Measurements from ENCODE around the gene ULK3.

ULK3 gene, protein sequence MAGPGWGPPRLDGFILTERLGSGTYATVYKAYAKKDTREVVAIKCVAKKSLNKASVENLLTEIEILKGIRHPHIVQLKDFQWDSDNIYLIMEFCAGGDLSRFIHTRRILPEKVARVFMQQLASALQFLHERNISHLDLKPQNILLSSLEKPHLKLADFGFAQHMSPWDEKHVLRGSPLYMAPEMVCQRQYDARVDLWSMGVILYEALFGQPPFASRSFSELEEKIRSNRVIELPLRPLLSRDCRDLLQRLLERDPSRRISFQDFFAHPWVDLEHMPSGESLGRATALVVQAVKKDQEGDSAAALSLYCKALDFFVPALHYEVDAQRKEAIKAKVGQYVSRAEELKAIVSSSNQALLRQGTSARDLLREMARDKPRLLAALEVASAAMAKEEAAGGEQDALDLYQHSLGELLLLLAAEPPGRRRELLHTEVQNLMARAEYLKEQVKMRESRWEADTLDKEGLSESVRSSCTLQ

DNA sequence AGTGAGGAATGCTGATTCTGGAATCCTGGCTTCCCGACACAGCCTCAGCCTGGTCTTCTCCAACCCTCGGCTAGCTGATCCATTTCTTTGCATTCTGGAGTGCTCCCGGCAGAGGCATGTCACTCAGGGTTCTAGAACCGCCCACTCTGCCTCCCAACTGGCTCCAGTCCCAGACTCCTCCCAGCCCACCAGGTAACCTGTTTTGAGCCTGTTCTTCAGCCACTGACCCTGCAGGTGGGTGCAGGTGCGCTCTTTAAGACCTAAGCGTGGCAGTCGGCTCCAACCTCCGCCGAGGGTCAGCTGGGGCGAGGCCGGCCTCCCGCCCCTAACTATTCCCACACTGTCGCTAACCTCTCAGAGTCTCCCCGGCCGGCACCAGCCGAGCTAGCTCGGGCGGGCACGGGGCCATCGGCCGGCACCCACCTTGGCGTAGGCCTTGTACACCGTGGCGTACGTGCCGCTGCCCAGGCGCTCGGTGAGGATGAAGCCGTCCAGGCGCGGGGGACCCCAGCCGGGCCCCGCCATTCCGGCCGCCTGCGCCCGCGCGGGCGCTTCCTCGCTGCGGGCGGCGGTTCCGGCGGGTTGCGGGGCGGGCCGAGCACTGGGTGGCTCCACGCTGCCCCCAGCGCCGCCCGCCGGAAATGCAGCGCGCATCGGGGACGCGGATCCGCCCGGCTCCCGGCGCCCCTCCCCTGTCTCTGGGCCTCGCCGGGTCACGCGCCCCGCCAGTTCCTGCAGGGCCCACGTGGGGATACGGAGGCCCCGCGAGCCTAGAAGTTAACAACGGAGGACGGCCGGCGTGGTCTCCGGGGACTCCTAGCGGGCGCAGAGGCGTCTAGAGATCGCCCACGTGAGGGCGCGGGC is at the start of gene ULK3:
Gene ULK3, minus strand, starts transcription at position 576 of the 864 bp plus-strand sequence. Its CDS starts 51 bp downstream, at position 525.
- H3K9me3 ChIP-seq (replicated peaks; ENCODE audit: insufficient read depth, low read length), result no peaks in the 10 kb centered on the region
- no peaks in the 10 kb centered on the region for H3K27me3 ChIP-seq (replicated peaks; ENCODE audit: insufficient read depth, low read length)
- peak within 1 kb of the TSS; percentile 83 for H3K4me2 ChIP-seq (ENCODE audit: low read depth, low read length)
- peak; percentile 91 for DNase-seq
- peak within 1 kb of the TSS; percentile 96 for H3K4me3 ChIP-seq (ENCODE audit: low read length)
- peaks cover 14% of the 10 kb centered on the region for H3F3A ChIP-seq (ENCODE audit: insufficient read depth, low read length)
- peaks cover 25% of the 10 kb centered on the region for H3K79me2 ChIP-seq (ENCODE audit: low read length)
- peak within 1 kb of the TSS; percentile 81 for H3K9ac ChIP-seq (ENCODE audit: low read length)
- H4K20me1 ChIP-seq (ENCODE audit: insufficient read depth, low read length), result no peaks in the 10 kb centered on the region
- no peaks in the 10 kb centered on the region for H3K9me2 ChIP-seq (replicated peaks; ENCODE audit: insufficient read depth, low read length)
- H3K4me1 ChIP-seq (ENCODE audit: low read length), result peaks cover 7% of the 10 kb centered on the region; the same call in 1 of the 2 replicates
- peak within 1 kb of the TSS; percentile 99 for H2AFZ ChIP-seq (ENCODE audit: low read length)
- peak within 1 kb of the TSS; percentile 61; the same call in 1 of the 2 replicates for H3K27ac ChIP-seq (ENCODE audit: low read length)
- H3K36me3 ChIP-seq (replicated peaks; ENCODE audit: insufficient read depth, low read length), result no peaks in the 10 kb centered on the region
- TF ChIP-seq EZH2phosphoT487 (IDR thresholded peaks at IDR 0.05; ENCODE audit: low read length), result no peak
- no peak for TF ChIP-seq EZH2 (optimal IDR thresholded peaks at IDR 0.05; ENCODE audit: low read depth, low read length)
- TF ChIP-seq, protein P1, sequence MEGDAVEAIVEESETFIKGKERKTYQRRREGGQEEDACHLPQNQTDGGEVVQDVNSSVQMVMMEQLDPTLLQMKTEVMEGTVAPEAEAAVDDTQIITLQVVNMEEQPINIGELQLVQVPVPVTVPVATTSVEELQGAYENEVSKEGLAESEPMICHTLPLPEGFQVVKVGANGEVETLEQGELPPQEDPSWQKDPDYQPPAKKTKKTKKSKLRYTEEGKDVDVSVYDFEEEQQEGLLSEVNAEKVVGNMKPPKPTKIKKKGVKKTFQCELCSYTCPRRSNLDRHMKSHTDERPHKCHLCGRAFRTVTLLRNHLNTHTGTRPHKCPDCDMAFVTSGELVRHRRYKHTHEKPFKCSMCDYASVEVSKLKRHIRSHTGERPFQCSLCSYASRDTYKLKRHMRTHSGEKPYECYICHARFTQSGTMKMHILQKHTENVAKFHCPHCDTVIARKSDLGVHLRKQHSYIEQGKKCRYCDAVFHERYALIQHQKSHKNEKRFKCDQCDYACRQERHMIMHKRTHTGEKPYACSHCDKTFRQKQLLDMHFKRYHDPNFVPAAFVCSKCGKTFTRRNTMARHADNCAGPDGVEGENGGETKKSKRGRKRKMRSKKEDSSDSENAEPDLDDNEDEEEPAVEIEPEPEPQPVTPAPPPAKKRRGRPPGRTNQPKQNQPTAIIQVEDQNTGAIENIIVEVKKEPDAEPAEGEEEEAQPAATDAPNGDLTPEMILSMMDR (IDR thresholded peaks at IDR 0.05; ENCODE audit: low read length), result peak; percentile 51

DNA sequence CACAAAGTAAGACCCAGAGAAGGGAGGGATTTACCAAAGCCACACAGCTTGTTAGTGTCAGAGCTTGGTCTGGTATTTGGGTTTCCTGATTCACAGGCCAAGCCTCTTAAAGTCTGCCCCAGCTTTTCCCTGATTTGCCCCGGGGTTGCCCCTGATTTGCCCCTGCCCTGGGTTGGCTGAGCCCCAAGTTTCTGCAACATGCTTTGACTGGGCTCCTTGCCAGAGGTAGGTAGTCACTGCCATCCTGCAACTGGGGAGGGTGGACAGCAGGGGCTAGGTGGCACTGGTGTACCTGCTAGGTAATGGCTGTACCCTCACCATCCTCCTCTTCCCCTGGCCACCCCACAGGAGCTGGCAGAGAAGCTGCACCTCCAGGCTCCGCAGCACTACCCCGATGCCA is 49.4 kb upstream of the ULK3 start:
- Histone ChIP-seq H3K9me2 (replicated peaks; ENCODE audit: insufficient read depth, low read length) (no peaks in the 10 kb centered on the region), H3K4me3 (ENCODE audit: low read length) (no peak overlapping the region), H3K9ac (ENCODE audit: low read length) (no peak overlapping the region), H3K4me2 (ENCODE audit: low read depth, low read length) (no peak overlapping the region), H3K36me3 (replicated peaks; ENCODE audit: insufficient read depth, low read length) (no peaks in the 10 kb centered on the region), H3K9me3 (replicated peaks; ENCODE audit: insufficient read depth, low read length) (no peaks in the 10 kb centered on the region), H3K79me2 (ENCODE audit: low read length) (peaks cover 9% of the 10 kb centered on the region; the same call in 1 of the 2 replicates), H3K4me1 (ENCODE audit: low read length) (peaks cover 26% of the 10 kb centered on the region), H3K27me3 (replicated peaks; ENCODE audit: insufficient read depth, low read length) (no peaks in the 10 kb centered on the region), H3F3A (ENCODE audit: insufficient read depth, low read length) (no peaks in the 10 kb centered on the region), H3K27ac (ENCODE audit: low read length) (peak overlapping the region; percentile 53; the same call in 1 of the 2 replicates), H2AFZ (ENCODE audit: low read length) (no peak overlapping the region), H4K20me1 (ENCODE audit: insufficient read depth, low read length) (no peaks in the 10 kb centered on the region)
- DNase-seq, result no peak
- TF ChIP-seq EZH2phosphoT487 (IDR thresholded peaks at IDR 0.05; ENCODE audit: low read length) (no peak), EZH2 (optimal IDR thresholded peaks at IDR 0.05; ENCODE audit: low read depth, low read length) (no peak)
- TF ChIP-seq, protein P1 (IDR thresholded peaks at IDR 0.05; ENCODE audit: low read length), result no peak

DNA sequence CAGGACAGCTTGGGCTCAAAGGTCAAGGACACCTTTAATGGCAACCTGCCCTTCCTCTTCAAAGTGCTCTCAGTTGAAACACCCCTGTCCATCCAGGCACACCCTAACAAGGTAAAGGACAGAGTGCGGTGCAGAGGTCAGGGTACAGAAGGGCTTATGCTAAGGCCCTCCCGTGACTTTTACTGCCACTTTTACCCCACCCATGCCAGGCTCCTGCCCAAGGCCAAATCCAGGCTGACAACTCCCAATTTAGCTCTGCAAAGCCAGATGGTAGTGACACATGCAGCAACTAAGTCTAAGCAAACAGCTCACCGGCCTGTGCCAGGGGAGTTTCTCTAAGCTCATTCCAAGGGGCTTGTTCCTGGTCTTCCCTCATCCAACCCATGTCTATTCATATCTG is 48.5 kb upstream of the ULK3 start:
- H2AFZ ChIP-seq (ENCODE audit: low read length), result no peak overlapping the region
- H3F3A ChIP-seq (ENCODE audit: insufficient read depth, low read length), result no peaks in the 10 kb centered on the region
- DNase-seq, result no peak
- no peaks in the 10 kb centered on the region for H4K20me1 ChIP-seq (ENCODE audit: insufficient read depth, low read length)
- H3K9me3 ChIP-seq (replicated peaks; ENCODE audit: insufficient read depth, low read length), result no peaks in the 10 kb centered on the region
- no peak overlapping the region for H3K9ac ChIP-seq (ENCODE audit: low read length)
- no peak overlapping the region for H3K4me2 ChIP-seq (ENCODE audit: low read depth, low read length)
- H3K27ac ChIP-seq (ENCODE audit: low read length), result no peak overlapping the region
- no peaks in the 10 kb centered on the region for H3K9me2 ChIP-seq (replicated peaks; ENCODE audit: insufficient read depth, low read length)
- TF ChIP-seq, protein P1 (IDR thresholded peaks at IDR 0.05; ENCODE audit: low read length), result no peak
- TF ChIP-seq EZH2 (optimal IDR thresholded peaks at IDR 0.05; ENCODE audit: low read depth, low read length) (no peak), EZH2phosphoT487 (IDR thresholded peaks at IDR 0.05; ENCODE audit: low read length) (no peak)
- H3K4me3 ChIP-seq (ENCODE audit: low read length), result no peak overlapping the region
- peaks cover 9% of the 10 kb centered on the region; the same call in 1 of the 2 replicates for H3K79me2 ChIP-seq (ENCODE audit: low read length)
- H3K4me1 ChIP-seq (ENCODE audit: low read length), result peaks cover 26% of the 10 kb centered on the region
- H3K27me3 ChIP-seq (replicated peaks; ENCODE audit: insufficient read depth, low read length), result no peaks in the 10 kb centered on the region
- H3K36me3 ChIP-seq (replicated peaks; ENCODE audit: insufficient read depth, low read length), result no peaks in the 10 kb centered on the region

All from MM.1S (cell line).